ENCODE results near the gene CERS5.
A peak's percentile ranks its signal among the peaks of the same experiment; 100 is the strongest.

Gene CERS5

DNA sequence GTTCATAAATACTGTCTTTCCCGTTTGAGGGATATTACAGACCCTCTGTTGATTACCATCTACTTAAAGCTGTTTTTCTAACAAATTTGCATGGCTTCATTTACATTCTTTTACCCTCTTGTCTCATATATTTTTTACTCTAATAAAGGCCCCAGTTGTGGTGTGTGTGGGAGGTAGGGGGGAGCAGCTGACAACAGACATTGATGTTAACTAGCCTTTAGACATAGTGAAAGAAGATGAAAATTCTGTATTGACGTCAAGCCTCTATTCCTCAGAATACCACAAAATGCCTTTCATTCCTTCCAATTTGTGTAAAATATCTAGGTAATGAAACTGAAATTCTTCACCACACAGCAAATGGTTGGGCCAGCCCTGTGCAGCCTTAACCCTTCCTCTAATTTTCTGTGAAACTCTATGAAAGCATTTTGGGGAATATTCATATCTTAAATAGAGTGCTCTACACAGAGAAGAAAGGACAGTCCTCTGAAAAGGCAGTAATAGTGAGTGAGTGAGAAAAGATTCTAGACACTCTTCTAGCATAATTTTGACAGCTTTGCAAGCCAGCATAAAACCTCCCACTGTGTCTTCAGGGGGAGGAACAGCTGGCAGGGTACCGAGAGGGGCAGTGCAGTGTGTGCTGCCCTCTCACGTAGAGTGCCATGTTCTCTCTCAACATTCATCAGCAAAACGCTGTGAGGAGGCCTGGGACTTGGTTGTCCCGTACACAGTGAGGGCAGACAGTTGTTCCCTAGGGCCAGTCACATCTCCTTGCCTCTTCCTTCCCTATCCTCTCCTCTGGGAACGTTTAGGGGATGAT is 20.1 kb upstream of the CERS5 start:
- Histone ChIP-seq H3K9ac (no peak overlapping the region), H4K20me1 (no peaks in the 10 kb centered on the region), H3K27ac (no peak overlapping the region), H3K4me1 (peaks cover 11% of the 10 kb centered on the region), H3K4me2 (no peak overlapping the region), H3K9me3 (no peaks in the 10 kb centered on the region), H3K27me3 (no peaks in the 10 kb centered on the region), H3K36me3 (peaks cover 2% of the 10 kb centered on the region; the same call in 1 of the 2 replicates), H3K4me3 (no peak overlapping the region)
- TF ChIP-seq Cebpa-rat (IDR thresholded peaks at IDR 0.05), result no peak

DNA sequence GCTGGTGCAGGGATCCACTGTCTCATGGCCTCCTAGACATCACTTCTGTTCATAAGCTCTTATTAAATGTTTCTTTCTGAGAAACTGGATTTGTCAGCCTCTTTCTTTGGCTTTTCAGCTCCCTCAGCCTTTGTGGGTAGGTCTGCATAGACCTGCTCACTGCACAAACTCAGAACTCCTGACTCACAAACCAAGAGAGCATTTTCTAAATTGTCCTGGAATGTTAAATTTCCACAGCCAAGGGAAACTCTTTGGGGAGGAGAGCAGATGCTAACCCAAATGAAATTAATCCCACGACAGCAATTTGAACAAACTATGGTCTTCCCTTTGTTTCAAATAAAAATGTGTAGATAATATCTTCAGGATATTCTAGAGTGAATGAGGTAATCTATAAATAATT is 19.5 kb upstream of the CERS5 start:
- H3K36me3 ChIP-seq, result 0 out of 2 replicates have a peak, but pooled peaks cover 3% of the 10 kb centered on the region
- H3K9ac ChIP-seq, result no peak overlapping the region
- no peaks in the 10 kb centered on the region for H3K27me3 ChIP-seq
- no peak overlapping the region for H3K4me3 ChIP-seq
- TF ChIP-seq Cebpa-rat (IDR thresholded peaks at IDR 0.05), result no peak
- no peaks in the 10 kb centered on the region for H3K9me3 ChIP-seq
- no peaks in the 10 kb centered on the region for H4K20me1 ChIP-seq
- no peak overlapping the region for H3K4me2 ChIP-seq
- H3K27ac ChIP-seq, result no peak overlapping the region
- H3K4me1 ChIP-seq, result peaks cover 11% of the 10 kb centered on the region

DNA sequence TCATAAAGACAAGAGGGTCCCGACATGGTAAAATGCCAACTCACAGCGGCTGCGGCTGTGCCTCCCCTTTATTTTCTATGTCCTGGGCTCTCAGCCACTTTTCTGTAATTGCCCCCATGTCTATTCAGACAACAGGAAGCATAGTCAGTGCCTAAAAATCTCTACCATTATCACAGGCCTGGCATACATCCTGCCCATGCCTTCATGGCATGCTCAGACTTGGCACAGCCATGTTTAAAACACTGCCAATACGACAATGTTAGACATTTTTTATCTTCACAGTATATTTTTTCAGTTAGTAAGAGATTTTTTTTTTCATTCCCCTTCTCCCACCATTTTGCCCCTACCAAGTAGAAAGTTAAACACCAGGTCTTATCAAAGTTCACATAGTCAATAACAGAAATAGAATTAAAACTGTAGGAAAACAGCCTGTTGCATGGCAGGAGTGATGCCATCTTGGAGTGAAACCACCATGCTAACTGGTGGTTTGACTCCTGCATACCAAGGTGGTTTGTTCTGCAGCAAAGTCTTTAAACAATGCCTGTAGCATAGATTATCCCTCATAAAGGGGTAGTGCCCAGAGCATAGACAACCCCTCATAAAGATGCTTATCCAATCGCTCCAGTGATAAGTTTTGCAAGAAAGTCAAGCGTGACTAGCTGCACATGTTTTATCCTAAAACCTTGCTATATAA is 18.9 kb upstream of the CERS5 start:
- no peak overlapping the region for H3K4me2 ChIP-seq
- no peak overlapping the region for H3K4me3 ChIP-seq
- TF ChIP-seq Cebpa-rat (IDR thresholded peaks at IDR 0.05), result no peak
- no peaks in the 10 kb centered on the region for H3K27me3 ChIP-seq
- H3K27ac ChIP-seq, result no peak overlapping the region
- no peaks in the 10 kb centered on the region for H3K9me3 ChIP-seq
- no peak overlapping the region for H3K9ac ChIP-seq
- 0 out of 2 replicates have a peak, but pooled peaks cover 3% of the 10 kb centered on the region for H3K36me3 ChIP-seq
- H3K4me1 ChIP-seq, result peaks cover 11% of the 10 kb centered on the region
- no peaks in the 10 kb centered on the region for H4K20me1 ChIP-seq

DNA sequence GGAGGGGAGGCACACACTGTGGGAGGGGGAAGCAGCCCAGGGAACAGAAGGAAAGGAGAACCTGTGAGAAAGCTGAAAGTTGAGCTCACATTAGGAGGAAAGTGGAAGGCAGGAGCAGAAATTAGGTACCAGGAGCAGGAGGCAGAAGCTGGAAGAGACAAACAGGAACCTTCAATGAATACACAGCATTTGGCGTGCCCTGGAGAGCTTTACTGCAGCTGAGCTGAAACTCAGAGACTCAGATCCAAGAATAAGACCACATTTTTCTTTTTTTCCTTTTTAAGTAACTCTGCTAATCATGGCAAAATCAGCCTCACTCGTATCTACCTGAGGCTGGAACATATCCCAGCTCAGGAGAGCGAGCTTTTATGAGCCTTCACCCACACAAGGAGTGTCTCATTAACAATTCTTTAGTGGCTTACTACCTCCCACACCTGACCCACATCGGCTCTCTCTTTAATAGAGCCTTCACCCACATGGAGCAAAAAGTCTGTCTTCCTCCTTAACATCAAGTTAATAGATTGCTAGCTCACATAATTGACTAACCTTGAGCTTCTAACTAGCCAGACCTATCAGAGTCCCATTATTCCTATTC is 18.2 kb upstream of the CERS5 start:
- H3K36me3 ChIP-seq, result 0 out of 2 replicates have a peak, but pooled peaks cover 3% of the 10 kb centered on the region
- no peak overlapping the region for H3K4me2 ChIP-seq
- H3K4me1 ChIP-seq, result peaks cover 11% of the 10 kb centered on the region
- TF ChIP-seq Cebpa-rat (IDR thresholded peaks at IDR 0.05), result no peak
- H3K27me3 ChIP-seq, result no peaks in the 10 kb centered on the region
- H3K9me3 ChIP-seq, result no peaks in the 10 kb centered on the region
- H3K9ac ChIP-seq, result no peak overlapping the region
- H3K4me3 ChIP-seq, result no peak overlapping the region
- H4K20me1 ChIP-seq, result no peaks in the 10 kb centered on the region
- no peak overlapping the region for H3K27ac ChIP-seq

DNA sequence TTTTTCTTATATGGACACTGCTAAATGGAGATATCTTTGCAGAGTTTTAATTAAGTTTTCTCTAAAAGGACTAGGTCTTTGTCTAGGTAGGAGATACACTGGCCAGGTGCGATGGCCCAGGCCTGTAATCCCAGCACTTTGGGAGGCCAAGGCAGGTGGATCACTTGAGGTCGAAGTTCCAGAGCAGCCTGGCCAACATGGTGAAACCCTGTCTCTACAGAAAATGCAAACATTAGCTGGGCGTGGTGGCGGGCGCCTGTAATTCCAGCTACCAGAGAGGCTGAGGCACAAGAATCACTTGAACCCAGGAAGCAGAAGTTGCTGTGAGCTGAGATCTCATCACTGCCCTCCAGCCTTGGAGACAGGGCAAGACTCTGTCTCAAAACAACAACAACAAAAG is 17.1 kb upstream of the CERS5 start:
- Histone ChIP-seq H3K36me3 (0 out of 2 replicates have a peak, but pooled peaks cover 10% of the 10 kb centered on the region), H4K20me1 (no peaks in the 10 kb centered on the region), H3K4me2 (peak overlapping the region; percentile 47), H3K27me3 (no peaks in the 10 kb centered on the region), H3K9ac (no peak overlapping the region), H3K9me3 (no peaks in the 10 kb centered on the region), H3K27ac (no peak overlapping the region), H3K4me1 (peaks cover 11% of the 10 kb centered on the region), H3K4me3 (no peak overlapping the region)
- no peak for TF ChIP-seq Cebpa-rat (IDR thresholded peaks at IDR 0.05)

DNA sequence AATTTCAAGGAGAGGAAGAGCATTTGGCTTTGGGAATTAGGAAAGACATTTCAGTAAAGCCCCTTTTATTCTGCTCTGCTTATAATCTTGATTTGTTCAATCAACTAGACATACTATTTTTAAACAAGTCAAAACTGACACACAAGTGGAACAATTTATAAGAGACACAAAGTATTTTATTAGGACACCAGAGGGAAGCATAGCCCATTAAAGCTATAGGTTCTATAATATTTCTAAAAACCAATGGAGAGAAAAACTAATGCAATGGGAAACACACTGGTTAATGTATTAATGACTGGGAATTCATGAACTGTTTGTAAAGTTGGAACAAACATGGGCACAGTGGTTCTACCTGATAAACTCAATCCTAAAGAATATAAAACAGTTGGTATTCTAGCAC is 15.3 kb upstream of the CERS5 start:
- Histone ChIP-seq H3K9ac (no peak overlapping the region), H3K9me3 (no peaks in the 10 kb centered on the region), H3K4me3 (no peak overlapping the region), H3K27ac (no peak overlapping the region), H3K4me2 (no peak overlapping the region), H4K20me1 (no peaks in the 10 kb centered on the region), H3K36me3 (peaks cover 18% of the 10 kb centered on the region; the same call in 1 of the 2 replicates), H3K4me1 (peaks cover 11% of the 10 kb centered on the region), H3K27me3 (no peaks in the 10 kb centered on the region)
- no peak for TF ChIP-seq Cebpa-rat (IDR thresholded peaks at IDR 0.05)

DNA sequence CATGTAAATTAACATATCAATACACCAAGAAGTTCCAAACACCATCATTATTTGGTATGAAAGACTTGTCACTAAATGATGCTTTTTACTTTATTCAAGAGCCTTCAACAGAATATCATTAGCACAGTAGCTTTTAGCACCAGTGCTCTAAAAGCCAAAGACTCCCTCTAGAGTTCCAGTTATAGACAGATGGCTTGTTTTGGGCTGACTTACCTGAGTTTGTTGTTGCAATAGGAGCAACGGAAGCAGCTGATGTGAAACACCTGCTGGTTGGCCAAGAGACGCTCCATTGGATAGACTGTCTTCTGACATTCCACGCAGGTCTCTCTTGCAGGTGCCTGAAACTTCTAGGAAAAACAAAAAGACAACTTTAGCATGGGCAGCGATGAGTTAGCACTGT is 14.5 kb upstream of the CERS5 start:
- Histone ChIP-seq H3K9ac (no peak overlapping the region), H3K27ac (no peak overlapping the region), H3K4me2 (no peak overlapping the region), H3K27me3 (no peaks in the 10 kb centered on the region), H3K4me1 (peaks cover 11% of the 10 kb centered on the region), H3K4me3 (no peak overlapping the region), H3K36me3 (peaks cover 23% of the 10 kb centered on the region; the same call in 1 of the 2 replicates), H4K20me1 (no peaks in the 10 kb centered on the region), H3K9me3 (no peaks in the 10 kb centered on the region)
- TF ChIP-seq Cebpa-rat (IDR thresholded peaks at IDR 0.05), result no peak

DNA sequence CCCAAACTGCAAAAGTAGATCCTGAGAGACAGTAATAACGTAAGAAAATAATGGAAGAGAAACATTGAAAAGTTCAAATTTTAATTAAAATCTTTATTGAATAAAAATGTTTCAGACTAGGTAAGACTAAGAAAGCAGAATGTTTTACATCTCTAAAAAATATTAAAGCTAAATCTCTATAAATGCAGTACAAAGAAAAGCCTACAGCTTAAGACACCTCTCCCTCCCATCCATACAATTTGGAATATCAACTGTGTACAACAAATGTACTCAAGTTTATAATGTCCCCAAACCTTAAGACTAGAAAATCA is 8.5 kb upstream of the CERS5 start:
- no peak overlapping the region for H3K9ac ChIP-seq
- no peak overlapping the region for H3K27ac ChIP-seq

DNA sequence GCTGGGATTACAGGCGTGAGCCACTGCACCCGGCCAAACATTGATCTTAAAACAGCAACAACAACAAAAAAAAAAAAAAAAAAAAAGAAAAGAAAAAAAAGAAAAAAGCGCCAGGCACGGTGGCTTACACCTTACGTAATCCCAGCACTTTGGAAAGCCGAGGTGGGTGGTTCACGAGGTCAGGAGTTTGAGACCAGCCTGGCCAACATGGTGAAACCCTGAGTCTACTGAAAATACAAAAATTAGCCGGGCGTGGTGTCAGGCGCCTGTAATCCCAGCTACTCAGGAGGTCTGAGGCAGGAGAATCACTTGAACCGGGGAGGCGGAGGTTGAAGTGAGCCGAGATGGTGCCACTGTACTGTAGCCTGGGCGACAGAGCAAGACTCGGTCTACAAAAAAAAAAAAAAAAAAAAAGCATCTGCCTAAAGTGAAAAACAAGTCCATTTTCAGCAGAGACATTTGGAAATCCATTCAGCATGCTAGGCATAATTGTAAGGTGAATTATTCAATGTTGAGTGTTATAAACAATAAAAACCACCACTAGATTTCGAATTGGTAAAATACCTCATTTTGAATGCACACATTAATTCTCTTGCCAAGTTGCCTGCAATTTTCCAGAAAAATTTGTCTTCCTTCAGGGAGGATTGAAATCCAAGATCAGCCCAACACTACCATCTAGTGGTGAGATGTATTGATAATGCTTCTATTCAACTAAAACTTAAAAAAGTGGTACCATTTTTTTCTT is 8.0 kb upstream of the CERS5 start:
- Histone ChIP-seq H3K27ac (no peak overlapping the region), H4K20me1 (no peaks in the 10 kb centered on the region), H3K4me2 (no peak overlapping the region), H3K27me3 (no peaks in the 10 kb centered on the region), H3K9ac (no peak overlapping the region), H3K9me3 (no peaks in the 10 kb centered on the region), H3K4me3 (no peak overlapping the region), H3K36me3 (peaks cover 19% of the 10 kb centered on the region; the same call in 1 of the 2 replicates), H3K4me1 (peaks cover 9% of the 10 kb centered on the region; the same call in 1 of the 2 replicates)
- TF ChIP-seq Cebpa-rat (IDR thresholded peaks at IDR 0.05), result no peak

More for the DNA sequence above, 8.5 kb upstream of the CERS5 start:
- Histone ChIP-seq H3K4me1 (peaks cover 9% of the 10 kb centered on the region; the same call in 1 of the 2 replicates), H3K9me3 (no peaks in the 10 kb centered on the region), H3K27me3 (no peaks in the 10 kb centered on the region), H3K4me3 (no peak overlapping the region), H4K20me1 (no peaks in the 10 kb centered on the region), H3K4me2 (no peak overlapping the region), H3K36me3 (peaks cover 20% of the 10 kb centered on the region; the same call in 1 of the 2 replicates)
- TF ChIP-seq Cebpa-rat (IDR thresholded peaks at IDR 0.05), result no peak
